Stimulated activated CD4-positive, alpha-beta T cell treated with anti-CD3 and anti-CD28 coated beads, TNF-alpha, amount 100 ng/mL, for 24 hours (primary cell): ENCODE measurements around the gene EGFL8.
"Not testable (repeated sequence)": the region's sequence is repeated elsewhere in the genome, so short reads cannot be mapped to it uniquely, and the experiment has no call there.

Experiments used
- DNase-seq, 3 experiments: peaks; one replicate each; pipeline ENCODE4 v3.0.0-alpha.2; 2020; ENCODE audit warnings: low read depth in 3 of 3

The EGFL8 gene

DNA sequence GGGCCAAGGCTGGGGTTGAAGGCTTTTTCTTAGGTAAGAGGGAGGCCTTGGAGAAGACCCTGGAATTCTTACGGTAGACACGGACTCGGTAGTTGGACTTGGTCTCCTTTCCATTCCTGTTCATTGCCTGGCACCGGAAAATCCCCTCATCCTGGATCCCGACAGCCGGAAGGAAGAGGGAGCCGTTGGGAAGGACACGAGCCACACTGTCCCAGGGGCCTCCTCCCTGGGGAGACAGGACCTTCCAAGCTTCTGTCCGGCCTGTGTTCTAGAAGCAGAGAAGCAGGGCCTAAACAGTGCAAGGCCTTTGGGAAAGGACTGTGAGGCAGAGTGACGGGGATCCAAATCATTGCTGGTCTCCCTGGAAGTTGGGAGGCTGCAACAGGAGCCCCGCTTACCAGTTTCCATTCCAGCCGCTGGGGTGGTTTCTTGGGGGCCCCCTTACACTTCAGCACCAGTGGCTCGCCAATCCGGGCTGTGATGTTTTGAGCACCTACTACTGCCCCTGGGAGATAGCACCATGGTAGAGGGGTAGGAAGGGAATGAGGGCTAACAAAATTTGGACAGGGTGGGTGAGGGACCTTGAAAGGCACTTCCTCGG, 19.2 kb downstream of the EGFL8 start:
- DNase-seq, result no peak

DNA sequence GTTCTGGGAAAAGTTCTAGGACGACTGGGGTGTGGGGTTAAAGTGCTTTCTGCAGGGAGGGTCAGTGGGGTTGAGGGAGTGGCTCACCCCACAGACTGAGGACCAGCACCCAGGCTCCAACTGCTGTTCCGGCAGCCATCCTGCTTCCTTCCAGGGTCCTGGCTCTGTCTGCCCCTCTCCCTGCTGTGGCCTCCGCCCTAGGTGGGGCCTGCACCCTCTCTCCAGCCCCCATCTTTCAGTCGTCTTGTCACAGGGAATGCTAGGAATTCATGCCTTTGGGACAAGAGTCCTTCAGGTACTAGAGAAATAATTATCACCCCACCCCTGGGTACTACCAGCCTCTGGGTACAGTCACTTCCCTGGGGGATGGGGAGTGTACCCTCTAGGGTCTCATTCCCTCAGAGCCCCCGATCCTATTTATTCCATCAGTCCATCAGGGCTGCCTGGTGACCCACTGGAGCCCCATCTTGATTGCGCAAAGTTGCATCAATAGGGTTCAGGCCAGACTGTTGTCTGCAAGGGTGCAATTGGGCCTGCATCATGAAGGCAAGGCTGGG, 19.8 kb downstream of the EGFL8 start, which contains the start of gene AGER:
AGER (minus strand) TSS at position 170 of the 557 bp plus-strand sequence; CDS start at position 139, 31 bp downstream.
- no peak for DNase-seq

DNA sequence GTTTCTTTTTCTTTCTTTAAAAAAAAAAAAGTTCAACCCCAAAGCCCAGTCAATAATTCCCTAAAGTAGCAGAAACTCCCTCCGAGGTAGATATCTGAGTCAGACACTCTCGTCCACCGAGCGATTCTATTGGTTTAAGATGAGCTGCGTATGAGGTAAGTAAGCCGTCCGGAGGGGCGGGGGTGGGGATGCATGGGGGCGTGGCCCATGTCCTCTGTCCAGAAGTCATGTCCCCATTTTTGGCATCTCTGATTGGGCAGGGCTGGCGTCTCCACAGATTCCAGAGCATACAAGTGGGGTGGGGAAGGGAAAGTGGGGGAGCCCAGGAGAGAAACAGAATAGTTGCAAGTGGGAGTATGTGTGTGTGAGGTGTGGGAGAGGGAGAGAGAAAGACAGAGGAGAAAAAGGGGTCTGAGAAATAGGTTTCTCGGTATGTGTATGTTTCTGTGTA, 21.3 kb downstream of the EGFL8 start:
- DNase-seq, result peak in 1 of 3 experiments; percentile 70

DNA sequence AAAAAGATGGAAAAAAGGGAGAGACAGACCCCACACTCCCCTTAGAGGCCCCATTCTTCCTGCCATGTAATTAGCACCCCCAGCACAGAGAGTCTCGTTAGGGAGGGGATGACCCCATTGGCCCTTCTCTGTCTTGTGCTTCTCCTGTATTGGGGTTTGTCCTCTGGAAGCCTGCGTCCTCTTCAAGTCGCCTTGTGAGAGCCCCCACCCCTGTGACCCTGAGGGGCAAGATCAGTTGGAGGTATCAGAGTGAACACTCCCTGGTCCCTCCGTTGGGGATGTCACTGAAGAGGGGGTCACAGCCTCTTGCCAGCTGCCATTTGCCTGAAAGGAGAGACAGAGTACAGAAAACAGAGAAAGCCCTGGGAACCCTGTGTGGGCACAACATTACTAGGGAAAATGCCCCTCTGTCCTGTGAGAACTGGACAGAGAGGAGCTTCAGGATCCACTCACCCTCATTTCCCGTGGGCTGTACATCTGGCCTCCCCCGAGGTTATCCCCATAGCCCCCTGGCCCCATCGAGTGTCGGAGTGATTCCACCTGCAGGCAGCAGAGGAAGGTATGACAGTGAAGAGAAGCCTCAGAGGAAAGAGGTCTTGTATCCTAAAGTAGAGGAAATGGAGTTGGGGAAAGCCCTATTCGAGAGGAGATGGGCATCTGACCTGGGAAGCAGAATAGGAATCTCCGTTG, 21.9 kb downstream of the EGFL8 start:
- not testable (repeated sequence) for DNase-seq

DNA sequence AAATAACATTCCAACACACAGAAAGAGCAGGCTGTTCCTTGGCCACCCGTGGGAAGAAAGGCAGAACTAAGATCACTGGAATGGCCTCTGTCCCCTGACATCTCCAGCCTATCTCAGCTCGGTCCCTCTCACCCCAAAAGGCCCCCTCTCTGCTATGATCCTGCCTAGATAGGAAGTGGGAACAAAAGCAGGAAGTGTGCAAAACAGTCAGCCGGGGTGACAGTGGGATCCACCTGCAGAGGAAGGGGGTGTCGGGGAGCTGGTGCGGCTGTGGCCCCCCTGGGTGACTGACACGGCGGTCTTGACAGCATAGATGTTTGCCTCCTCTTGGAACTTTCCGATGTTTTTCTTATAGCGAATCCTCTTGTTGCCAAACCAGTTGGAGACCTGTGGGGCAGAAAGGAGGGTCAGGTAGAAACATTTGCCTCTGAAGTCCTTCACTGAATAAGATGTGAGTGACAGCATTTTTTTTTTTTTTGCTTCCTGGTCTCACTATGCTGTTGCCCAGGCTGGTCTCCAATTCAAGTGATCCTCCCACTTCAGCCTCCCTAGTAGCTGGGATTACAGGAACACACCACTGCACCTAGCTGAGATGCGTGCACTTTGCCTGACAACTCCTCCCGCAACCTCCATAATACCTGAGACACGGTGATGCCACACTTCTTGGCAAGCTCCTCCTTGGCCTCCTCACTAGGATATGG, 22.8 kb downstream of the EGFL8 start:
- DNase-seq, result no peak

DNA sequence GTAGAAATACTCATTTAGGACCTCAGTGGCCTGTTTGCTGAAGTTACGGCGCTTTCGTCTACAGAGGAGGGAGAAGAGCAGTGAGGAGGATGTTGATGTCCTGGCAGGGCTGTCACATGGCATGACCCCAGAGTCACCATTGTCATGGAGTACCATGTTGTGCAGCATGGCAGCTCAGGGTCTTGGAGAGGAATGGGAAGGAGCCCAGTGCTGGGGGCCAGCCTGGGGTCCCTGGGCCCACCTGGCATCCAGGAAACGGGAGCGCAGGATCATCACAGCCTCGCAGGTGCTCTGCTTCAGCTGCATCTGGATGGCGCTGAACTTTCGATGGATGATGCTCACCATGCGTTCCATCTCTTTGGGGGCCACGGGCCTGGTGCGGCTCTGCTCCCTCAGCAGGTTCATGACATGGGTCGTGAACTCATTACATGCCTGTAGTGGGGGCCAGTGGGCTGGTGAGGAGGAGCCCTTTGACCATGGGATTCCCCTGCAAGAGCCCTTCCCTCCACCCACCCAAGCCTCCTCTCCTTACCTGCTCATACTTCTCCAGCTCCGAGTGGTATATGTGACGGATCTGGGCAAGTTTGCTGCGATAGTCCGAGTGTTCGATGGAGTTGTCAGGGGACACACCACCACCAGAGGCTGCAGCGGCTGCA, 23.5 kb downstream of the EGFL8 start:
- DNase-seq, result not testable (repeated sequence)

DNA sequence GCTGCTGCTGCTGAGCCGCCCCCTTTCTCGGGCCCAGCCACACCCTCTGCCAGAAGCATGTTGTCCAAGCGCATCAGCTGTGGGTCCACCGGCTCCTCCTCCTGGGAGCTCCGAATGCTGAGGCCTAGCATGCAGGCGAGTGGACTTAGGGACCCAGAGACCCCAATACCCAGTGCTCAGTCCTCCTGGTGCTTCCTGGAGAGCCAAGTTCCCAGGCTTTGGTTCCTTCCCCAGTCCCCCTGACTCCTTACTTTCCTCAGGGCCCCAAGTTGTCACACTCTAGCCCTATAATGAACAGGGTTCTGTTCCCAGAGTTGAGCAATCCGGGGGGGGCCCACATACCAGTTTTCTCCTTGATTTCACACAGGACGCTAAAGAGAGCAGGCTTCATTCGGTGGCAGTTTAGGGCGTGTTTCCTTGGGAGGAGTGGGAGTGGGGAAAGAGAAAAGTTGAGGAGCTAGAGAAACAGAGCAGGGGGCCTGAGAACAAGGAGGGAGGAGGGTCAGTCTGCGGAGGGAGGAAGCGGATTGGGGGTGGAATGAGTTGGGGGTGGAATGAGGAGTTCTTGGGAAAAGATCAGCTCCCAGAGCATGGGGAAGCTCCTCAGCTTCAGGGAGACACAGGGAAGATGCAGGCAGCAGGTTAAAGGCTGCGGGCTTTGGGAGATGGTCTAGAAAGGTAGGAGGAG, 24.1 kb downstream of the EGFL8 start:
- no peak for DNase-seq

DNA sequence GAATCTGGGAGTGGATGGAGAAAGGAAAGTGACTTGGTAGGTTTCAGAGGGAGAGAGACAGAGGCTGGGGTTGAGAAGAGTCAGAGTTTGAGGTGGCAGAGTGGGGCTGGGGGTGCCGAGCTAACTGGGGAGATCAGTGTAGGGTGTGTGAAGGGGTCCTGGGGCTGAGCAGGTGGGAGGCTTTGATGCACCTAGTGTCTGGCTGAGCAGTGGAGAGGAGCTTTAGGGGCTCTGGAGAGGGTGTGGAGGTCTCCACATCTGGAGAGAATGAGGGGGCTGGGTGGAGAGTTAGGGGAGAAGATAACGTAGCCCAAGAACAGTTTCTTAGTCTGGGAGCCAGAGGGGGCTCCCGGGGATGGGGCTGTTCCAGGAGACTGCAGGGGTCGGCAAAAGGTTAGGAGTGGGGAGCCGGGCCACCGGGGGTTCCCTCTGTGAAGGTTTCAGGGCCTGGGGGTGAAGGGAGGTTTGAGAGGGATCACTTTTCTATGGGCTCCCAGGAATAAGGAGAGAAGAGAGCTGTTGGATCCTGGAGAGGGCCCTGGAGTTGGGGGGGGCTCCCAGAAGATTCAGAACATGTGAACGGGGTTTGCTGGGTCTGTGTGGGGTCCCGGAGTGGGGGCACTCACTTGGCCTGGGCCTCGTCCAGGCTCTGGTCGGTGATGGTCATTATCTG, 24.8 kb downstream of the EGFL8 start:
- no peak for DNase-seq

DNA sequence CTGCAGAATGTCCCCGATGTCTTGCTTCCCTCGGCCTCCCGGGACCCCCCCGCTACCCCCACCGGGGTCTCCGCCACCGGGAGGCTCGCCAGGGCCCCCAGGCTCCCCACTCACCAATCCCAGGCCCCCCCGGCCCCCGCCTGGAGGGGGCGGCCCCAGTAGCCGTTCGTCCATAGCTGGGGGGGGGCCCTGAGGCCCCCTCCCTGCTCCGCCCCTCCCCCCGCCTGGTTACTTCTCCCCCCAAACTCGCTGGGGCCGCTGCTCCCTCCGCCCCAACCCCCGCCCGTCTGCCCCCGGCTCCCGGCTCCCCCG, 25.3 kb downstream of the EGFL8 start:
- DNase-seq, result no peak

DNA sequence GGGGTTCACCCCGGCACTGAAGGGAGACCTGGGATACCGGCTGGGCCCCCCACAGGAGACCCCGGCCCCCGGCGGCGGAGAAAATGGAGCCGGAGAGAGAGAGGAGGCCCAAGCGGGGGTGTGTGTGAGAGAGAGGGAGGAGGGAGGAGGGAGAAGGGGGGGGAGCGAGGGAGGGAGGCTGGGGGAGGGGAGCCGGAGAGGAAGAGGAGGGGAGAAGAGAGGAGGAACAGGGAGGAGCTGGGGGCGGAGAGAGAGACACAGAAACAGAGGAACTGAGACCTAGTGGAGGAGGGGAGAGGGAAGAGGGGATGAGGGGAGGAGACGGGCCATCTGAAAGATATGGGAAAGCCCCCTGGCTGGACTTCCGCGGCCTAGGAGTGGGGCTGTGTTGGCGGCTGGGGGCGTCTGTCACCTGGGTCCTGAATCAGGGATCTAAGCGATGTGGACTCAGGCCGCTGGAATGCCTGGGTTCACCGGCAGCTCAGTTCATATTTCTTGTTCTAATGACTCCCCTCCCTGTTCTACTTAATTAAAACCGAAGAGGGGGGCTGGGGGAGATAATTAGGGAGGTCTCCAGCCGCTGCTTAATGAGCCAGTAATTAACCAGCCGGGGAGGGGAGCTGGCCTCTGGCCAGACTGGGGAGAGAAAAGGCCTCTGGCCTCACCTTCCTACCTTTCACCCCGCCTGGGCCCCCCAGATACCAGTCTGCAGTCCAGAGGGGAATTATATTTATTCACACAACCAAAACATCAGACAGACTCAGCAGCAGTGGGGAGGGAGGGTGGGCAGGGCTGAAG, 25.9 kb downstream of the EGFL8 start, which contains the start of gene PBX2:
PBX2 (minus strand) TSS at position 149 of the 798 bp plus-strand sequence. CDS start 287 bp downstream, outside the sequence.
- DNase-seq, result peak; percentile 65 to 86 (median 75)

DNA sequence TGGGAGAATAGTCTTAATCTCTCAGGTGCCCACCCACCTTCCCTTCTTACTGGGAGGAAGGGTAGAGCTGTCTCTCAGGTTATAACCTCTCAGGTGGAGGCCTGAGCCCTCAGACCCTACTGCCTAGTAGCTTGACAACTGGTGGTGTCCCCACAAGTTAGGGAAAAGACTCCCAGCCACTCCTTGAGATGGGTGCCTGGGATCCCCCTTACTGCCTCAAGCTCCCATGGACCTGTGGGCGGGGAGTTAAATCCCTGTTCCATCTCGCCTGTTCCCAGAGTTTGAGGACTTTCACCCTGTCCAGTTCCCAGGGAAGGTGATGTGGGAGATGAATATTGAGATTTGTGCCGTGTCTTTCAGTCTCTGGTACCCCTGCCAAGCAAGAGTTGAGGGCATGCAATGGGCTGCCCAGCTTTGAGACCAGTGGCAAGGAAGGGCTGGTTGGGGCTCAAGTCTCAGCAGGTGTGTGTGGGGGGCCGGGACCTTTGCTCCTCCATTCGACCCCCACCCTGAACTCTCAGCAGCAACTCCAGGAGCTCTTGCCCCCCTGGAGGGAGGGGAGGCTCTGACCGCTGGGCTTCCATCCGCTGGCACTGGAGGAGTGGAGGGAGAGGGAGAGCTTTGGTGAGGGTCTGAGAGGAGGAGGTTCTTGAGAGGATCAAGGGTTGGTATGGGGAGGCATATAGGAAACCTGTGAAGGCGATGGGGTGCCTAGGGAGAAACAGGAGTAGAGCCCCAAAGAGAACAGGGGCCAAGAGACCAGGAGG, 26.7 kb downstream of the EGFL8 start:
- DNase-seq, result no peak

DNA sequence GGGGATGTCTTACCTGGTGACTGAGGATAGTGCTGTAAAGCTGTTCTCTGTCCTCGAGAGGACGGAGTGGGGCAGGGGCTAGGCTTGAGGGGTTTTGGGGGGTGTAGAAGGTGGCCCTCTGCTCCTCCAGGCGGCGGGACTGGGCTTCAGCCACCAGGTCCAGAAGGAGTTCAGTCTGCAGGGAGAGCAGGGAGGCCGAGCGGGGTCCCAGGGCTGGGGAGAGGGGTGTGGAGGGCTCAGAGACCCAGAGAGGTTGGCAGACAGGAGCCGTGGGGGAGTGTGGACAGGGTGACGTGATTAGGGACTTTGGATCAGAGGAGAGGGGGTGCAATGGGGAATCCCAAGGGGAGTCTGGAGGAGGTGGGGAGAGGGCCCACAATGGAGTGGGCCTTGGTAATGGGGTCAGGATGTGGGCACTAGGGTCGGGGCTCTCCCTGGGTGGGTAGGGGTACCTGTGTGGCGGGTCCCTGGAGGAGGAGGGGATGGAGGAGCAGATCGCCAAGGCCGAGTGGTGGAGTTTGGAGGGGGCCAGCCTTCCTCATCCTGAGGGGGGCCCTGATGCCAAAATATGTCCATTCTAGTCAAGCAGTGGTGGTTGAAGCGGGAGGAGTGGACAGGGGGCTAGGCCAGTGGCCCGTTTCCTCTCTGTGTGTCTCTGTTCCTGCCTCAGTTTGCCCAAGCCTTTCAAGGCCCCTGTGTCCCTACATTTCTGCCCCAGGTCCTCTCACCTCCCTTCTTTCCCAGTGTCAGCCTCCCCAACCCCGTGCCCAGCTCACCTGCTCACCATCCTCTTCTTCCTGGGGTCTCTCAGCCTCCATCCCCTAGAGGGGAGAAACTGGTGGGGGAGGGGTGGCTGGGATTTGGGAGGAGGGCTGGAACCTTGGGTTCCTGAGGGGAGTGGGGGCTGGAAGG, 27.6 kb downstream of the EGFL8 start:
- DNase-seq, result no peak

DNA sequence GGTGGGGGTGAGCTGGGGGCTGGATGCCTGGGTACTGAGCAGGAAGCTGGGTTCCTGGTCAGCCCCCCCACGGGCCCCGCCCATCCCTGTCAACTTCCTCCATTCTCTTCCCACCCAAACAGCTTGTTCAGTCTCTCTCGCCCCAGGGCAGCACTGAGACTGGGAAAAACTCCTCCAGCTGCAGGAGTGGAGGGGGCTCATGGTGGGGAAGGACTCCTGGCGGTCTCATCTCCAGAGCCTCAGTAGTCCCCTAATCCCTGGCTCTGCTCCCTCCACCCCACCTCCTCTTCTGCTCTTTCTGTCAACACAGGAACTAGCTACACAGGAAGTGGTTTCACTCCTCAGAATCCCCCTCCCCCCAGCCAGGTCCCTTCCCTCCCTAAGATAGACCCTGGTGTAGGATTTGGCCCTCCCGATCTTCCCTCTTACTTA, 28.2 kb downstream of the EGFL8 start, which contains the start of gene GPSM3:
GPSM3 (minus strand) TSS at position 36 of the 432 bp plus-strand sequence. CDS start 130 bp downstream, outside the sequence.
- peak in 2 of 3 experiments; percentile 29 to 52 for DNase-seq

DNA sequence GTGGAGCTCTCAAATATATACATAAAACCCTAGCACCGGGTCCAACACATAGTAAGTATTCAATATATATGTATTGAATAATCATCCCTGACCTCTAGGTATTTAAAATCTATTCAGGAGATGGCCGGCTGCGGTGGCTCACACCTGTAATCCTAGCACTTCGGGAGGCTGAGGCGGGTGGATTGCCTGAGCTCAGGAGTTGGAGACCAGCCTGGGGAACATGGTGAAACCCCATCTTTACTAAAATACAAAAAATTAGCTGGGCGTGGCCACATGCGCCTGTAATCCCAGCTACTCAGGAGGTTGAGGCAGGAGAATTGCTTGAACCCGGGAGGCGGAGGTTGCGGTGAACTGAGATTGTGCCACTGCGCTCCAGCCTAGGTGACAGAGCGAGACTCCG, 28.7 kb downstream of the EGFL8 start:
- DNase-seq, result not testable (repeated sequence)

DNA sequence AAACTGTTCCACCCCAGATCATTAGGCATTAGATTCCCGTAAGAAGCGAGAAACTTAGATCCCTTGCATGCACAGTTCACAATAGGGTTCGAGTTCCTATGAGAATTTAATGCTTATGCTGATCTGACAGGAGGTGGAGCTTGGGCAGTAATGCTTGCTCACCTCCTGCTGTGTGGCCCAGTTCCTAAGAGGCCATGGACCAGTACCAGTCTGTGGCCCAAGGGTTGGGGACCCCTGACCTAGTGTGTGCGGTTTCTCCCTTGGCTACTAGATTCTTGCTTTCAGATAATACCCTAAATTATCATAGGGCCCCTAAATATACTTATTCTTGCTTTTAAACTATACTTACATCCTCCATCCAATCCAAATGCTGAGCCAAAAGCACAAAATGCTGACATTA, 30.0 kb downstream of the EGFL8 start:
- no peak for DNase-seq

DNA sequence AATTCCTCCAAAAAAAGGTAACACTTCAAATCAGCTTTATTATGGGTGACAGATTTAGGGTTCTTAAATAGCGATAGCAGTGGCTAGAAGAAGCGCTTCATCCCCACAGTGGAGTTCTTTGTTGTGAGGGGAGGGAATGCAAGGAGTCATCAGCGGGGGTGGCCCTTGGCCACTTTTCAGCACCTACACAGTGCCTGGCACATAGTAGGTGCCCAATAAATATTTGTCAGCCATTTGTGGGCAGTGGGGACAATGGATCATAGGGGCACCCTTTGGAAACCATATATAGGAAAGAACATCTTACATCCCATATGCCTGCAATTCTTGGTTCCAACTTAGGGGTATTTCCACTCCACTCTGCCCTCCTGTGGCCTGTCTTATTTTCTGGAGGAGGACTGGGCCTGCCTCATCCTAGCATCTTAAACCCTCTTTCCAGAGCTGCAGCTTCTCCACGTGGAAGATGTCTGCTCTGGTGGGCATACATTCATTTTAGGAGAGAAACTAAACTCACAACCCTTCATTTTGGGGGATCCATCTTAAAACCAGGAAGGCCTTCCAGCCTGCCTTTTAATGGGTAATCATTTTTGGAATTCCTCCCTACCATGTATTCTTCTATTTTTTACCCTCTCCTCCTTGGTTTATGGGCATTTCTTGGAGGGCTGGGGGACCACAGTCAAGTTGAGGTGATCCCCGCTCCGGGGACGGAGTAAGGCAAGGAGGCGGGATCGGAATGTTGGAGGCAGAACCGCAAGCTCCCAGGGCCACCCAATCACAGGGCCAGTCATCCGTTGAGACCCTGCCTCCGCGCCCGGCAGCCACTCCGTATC, 30.6 kb downstream of the EGFL8 start:
- DNase-seq, result no peak

DNA sequence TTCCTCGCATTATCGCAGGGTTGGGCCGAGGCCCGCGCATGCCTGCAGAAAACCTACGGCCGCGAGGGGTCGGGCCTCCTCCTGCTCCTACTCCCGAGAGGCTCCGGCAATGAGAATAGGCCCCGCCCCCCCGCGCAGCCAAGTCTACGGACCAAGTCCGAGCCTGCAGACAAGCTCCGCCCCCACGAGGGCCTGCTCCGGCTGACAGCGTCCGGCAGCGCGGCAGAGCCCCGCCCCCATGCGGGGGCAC, 31.2 kb downstream of the EGFL8 start:
- peak; percentile 100 for DNase-seq
